Measurements from ENCODE around the gene CLEC4F.

DNA sequence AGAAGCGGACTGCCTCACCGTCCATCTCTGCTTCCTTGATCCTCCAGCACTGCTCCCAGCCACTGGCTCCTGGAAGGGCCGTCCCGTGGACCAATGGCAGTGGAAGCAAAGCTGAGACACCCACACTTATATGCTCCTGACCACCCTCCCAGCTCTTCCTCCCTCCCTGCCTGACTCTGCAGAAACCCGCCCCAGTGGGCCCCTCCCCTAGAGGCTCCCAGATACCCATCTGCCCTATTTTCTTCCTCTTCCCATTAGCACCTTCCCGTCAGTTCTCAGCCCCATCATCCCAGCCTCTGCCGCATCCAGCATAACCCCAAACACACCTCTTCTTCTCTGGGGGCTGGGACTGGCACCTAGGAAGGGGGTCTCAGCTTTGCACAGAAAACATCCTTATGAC lies at the start of gene CLEC4F:
- TF ChIP-seq EZH2 (IDR thresholded peaks at IDR 0.05; ENCODE audit: insufficient read depth, low read length): no peak
- TF ChIP-seq, protein P1, sequence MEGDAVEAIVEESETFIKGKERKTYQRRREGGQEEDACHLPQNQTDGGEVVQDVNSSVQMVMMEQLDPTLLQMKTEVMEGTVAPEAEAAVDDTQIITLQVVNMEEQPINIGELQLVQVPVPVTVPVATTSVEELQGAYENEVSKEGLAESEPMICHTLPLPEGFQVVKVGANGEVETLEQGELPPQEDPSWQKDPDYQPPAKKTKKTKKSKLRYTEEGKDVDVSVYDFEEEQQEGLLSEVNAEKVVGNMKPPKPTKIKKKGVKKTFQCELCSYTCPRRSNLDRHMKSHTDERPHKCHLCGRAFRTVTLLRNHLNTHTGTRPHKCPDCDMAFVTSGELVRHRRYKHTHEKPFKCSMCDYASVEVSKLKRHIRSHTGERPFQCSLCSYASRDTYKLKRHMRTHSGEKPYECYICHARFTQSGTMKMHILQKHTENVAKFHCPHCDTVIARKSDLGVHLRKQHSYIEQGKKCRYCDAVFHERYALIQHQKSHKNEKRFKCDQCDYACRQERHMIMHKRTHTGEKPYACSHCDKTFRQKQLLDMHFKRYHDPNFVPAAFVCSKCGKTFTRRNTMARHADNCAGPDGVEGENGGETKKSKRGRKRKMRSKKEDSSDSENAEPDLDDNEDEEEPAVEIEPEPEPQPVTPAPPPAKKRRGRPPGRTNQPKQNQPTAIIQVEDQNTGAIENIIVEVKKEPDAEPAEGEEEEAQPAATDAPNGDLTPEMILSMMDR (IDR thresholded peaks at IDR 0.05; ENCODE audit: insufficient read depth, low read depth, low read length): no peak

Measured in astrocyte (in vitro differentiated cells and primary cell).